ENCODE measurements around the gene SLC11A1. TPM values are rescaled to one million over a fixed set of nuclear protein-coding genes. Genes with fewer than 3 reads are reported as not detected.

Gene SLC11A1
- total RNA-seq, 1 donor from 2014 or later, result 302 TPM

GRCh38 chr2:218341381-218341780 lies 40.7 kb upstream of the SLC11A1 start:
- Histone ChIP-seq H3K27ac (no peak overlapping the region), H3K4me1 (no peaks in the 10 kb centered on the region), H3K36me3 (peaks cover 7% of the 10 kb centered on the region), H3K4me3 (no peak overlapping the region), H3K27me3 (no peaks in the 10 kb centered on the region), H3K9me3 (no peaks in the 10 kb centered on the region)
- ATAC-seq, result no peak
- no peak for DNase-seq
- TF ChIP-seq, protein P1, sequence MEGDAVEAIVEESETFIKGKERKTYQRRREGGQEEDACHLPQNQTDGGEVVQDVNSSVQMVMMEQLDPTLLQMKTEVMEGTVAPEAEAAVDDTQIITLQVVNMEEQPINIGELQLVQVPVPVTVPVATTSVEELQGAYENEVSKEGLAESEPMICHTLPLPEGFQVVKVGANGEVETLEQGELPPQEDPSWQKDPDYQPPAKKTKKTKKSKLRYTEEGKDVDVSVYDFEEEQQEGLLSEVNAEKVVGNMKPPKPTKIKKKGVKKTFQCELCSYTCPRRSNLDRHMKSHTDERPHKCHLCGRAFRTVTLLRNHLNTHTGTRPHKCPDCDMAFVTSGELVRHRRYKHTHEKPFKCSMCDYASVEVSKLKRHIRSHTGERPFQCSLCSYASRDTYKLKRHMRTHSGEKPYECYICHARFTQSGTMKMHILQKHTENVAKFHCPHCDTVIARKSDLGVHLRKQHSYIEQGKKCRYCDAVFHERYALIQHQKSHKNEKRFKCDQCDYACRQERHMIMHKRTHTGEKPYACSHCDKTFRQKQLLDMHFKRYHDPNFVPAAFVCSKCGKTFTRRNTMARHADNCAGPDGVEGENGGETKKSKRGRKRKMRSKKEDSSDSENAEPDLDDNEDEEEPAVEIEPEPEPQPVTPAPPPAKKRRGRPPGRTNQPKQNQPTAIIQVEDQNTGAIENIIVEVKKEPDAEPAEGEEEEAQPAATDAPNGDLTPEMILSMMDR (IDR thresholded peaks at IDR 0.05), result no peak
- intact Hi-C loops (cut with DNase I), result no loop called here

GRCh38 chr2:218342837-218343236 lies 39.2 kb upstream of the SLC11A1 start:
- ATAC-seq (no peak), DNase-seq (no peak)
- Histone ChIP-seq H3K9me3 (no peaks in the 10 kb centered on the region), H3K4me1 (no peaks in the 10 kb centered on the region), H3K4me3 (no peak overlapping the region), H3K27ac (no peak overlapping the region), H3K27me3 (no peaks in the 10 kb centered on the region), H3K36me3 (peaks cover 7% of the 10 kb centered on the region)
- TF ChIP-seq, protein P1 (IDR thresholded peaks at IDR 0.05), result no peak
- intact Hi-C loops (cut with DNase I), result no loop called here

DNA sequence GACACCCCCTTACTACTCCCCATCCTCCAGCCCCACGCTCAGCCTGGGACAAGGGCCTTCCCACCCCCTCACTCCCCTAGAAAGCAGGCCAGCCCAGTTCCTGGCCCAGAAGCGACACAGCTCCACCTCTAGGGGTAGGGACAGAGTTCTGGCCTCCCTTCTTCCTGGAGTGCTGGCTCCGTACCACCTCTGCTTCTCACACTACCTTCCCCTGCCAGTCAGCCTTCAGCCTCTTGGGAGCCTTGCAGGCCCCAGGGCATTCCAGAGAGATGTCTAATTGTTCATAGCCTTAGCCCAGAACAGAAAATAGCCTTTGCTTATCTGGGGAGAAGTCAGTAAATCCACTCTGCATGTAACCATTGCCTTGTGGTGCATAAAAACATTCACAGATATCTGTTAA lies 38.5 kb upstream of the SLC11A1 start:
- no peaks in the 10 kb centered on the region for H3K27me3 ChIP-seq
- no peak overlapping the region for H3K4me3 ChIP-seq
- TF ChIP-seq, protein P1 (IDR thresholded peaks at IDR 0.05), result no peak
- ATAC-seq (no peak), DNase-seq (no peak)
- peaks cover 7% of the 10 kb centered on the region for H3K36me3 ChIP-seq
- no peaks in the 10 kb centered on the region for H3K4me1 ChIP-seq
- H3K9me3 ChIP-seq, result no peaks in the 10 kb centered on the region
- no peak overlapping the region for H3K27ac ChIP-seq
- intact Hi-C loops (cut with DNase I), result no loop called here

GRCh38 chr2:218344090-218344754 lies 37.9 kb upstream of the SLC11A1 start:
- Histone ChIP-seq H3K27ac (no peak overlapping the region), H3K36me3 (peaks cover 7% of the 10 kb centered on the region), H3K27me3 (no peaks in the 10 kb centered on the region), H3K4me3 (no peak overlapping the region), H3K9me3 (no peaks in the 10 kb centered on the region), H3K4me1 (no peaks in the 10 kb centered on the region)
- TF ChIP-seq, protein P1 (IDR thresholded peaks at IDR 0.05), result no peak
- ATAC-seq, result no peak
- no peak for DNase-seq
- intact Hi-C loops (cut with DNase I), result no loop called here

DNA sequence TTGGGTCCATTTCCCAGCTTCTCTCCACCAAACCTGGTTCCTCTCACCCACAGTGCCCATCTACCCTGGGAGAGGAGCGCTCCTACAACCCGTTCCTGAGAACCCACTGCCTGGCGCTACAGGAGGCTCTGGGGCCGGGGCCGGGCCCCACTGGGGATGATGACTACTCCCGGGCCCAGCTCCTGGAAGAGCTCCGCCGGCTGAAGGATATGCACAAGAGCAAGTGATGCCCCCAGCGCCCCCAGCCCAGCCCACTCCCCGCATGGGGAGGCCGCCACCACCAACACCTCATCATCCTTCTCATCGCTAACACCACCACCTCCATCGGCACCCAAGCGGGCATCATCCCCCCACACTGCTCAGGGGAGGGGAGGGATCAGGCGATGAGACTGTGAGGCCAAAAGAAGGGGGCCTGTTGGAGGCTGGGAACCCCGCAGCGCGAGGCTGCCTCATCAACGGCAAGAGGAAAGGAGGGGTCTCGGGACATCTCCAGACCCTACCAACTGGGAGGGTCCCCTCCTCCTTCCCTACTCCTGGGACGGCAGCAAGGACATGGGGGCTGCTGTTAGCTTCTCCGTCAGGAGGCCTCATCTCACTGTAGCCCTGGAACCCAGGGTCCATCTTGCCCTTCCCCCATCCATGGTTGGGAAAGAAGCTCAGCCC lies 37.2 kb upstream of the SLC11A1 start:
- DNase-seq (no peak), ATAC-seq (no peak)
- Histone ChIP-seq H3K4me3 (no peak overlapping the region), H3K4me1 (no peaks in the 10 kb centered on the region), H3K27ac (no peak overlapping the region), H3K27me3 (no peaks in the 10 kb centered on the region), H3K36me3 (peaks cover 7% of the 10 kb centered on the region), H3K9me3 (no peaks in the 10 kb centered on the region)
- intact Hi-C loops (cut with DNase I), result no loop called here
- TF ChIP-seq, protein P1 (IDR thresholded peaks at IDR 0.05), result no peak
